GM19238 (cell line): Measurements from ENCODE around the gene LRRK2.

ENCODE experiments used
- DNase-seq: peaks from one replicate; pipeline ENCODE4 v3.0.0; 2011; ENCODE audit warnings: low spot score; ENCODE audit not compliant: insufficient read length

LRRK2 gene

GRCh38 chr12:40399656-40400055 lies 174.9 kb downstream of the LRRK2 start:
- DNase-seq = no peak

- no peak for DNase-seq
Observed at GRCh38 chr12:40405419-40405818, 180.6 kb downstream of the LRRK2 start.
